Activated CD4-positive, alpha-beta T cell treated with anti-CD3 and anti-CD28 coated beads for 1 hour (primary cell): ENCODE data around the gene LRP8.

ENCODE experiments used
- DNase-seq: peaks from one replicate; pipeline ENCODE4 v3.0.0-alpha.2; 2020

LRP8 gene

DNA sequence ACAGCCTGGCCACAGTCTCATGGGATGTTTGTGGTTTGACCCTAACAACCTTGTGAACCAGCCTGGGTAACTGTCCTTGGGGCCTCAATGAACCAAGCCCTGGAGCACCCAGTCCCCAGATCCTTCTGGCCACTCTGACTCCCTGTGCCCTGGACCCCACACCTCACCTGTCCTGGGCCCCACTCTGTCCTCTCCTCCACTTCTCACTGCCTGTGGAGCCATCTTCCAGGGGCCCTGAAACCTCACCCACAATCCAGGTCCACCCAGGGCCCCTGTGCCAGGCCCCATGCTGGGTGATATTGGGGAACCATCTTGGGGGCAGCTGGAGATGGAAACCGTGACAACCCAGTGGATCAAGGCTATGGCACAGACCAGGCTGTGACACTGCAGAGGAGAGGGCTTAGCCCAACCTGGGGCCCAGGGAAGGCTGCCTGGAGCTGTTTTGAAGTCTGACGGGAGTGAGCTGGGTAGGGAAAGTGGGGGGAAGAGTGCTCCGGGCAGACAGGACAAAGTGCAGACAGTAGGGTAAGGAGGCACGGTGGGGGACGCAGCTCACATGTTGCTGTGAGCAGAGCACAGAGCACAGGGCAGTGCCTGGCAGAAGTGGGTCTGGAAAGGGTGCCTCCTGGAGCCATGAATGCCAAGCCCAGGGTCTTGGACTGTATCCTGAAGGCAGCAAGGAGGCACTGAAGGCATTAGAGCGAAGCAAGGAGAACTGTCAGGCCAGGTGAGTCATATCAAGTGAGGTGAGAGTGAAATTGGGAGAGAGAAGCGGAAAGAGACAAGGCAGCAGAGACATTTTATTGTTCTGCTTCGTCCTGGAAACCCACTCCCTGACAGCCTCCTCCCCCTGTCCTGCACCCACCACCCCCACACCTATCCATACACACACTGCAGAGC is 12.1 kb upstream of the LRP8 start:
- no peak for DNase-seq

DNA sequence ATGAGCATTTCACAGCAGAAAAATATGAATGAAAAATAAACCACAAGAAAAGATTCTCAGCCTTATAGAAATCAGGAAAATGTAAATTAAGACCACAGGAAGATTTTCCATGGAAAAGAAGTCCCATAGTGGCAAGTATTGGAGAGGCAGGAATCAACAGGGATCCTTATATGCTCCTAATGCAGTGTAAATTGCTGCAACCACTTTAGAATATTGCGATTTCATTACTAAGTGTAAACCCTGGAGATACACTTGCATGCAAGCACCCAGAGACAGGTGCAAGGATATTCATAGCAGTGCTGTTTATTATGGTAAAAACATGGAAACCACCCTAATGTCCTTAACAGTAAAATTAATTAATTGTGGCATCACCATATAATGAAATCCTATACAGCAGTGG is 10.6 kb upstream of the LRP8 start:
- no peak for DNase-seq

DNA sequence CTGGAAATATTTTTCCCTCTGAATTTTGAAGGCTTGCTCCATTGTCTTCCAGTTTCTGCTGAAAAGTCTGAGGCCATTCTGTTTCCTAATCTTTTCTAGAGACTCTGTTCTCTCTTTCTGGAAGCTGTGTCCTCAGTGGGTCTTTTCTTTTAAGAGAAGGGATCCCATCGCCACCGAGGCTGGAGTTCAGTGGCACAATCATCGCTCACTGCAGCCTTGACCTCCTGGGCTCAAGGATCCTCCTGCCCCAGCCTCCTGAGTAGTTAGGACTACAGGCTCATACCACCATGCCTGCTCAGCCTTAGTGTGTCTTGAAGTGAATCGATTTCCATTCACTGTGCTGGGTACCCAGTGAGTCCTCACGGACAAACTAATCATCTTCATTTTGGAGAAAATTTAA is 9.6 kb upstream of the LRP8 start:
- DNase-seq, result no peak

DNA sequence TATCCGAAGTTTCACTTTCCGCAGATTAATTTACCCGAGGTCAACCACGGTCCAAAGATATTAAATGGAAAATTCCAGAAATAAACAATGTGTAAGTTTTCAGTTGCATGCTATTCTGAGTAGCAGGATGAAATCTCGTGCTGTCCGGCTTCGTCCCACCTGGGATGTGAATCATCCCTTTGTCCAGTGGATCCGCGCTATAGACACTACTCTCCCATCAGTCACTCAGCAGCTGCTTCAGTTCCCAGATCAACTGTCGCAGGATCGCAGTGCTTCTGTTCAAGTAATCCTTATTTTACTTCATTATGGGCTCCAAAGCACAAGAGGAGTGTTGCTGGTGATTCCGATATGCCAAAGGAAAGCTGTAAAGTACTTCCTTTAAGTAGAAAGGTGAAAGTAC is 8.3 kb upstream of the LRP8 start:
- no peak for DNase-seq

DNA sequence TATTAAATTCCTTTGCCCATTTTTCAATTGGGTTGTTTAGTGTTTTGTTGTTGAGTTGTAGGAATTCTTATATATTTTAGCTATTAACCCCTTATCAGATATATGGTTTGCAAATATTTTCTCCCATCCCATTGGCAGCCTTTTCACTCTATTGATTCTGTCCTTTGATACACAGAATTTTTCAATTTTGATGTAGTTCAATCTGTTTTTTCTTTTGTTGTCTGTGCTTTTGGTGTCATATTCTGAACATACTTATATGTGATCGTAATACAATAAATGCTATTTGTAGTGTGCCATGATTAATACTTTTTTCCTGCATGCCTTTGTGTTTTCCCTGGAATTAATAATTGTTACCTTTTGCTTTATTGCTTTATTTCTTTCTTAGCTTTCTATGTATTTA is 7.8 kb upstream of the LRP8 start:
- no peak for DNase-seq

DNA sequence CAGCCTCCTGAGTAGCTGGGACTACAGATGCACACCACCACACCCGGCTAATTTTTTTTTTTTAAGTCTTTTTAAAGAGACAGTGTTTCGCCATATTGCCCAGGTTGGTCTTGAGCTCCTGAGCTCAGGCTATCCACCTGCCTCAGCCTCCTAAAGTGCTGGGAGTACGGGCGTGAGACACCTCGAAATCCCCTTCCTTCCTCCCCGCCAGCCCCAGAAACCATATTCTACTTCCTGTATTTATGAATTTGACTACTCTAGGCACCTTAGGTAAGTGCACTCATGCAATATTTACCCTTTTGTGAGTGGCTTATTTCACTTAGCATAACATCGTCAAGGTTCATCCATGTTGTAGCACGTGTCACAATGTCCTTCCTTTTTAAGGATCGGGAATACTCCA is 6.9 kb upstream of the LRP8 start:
- DNase-seq, result no peak

DNA sequence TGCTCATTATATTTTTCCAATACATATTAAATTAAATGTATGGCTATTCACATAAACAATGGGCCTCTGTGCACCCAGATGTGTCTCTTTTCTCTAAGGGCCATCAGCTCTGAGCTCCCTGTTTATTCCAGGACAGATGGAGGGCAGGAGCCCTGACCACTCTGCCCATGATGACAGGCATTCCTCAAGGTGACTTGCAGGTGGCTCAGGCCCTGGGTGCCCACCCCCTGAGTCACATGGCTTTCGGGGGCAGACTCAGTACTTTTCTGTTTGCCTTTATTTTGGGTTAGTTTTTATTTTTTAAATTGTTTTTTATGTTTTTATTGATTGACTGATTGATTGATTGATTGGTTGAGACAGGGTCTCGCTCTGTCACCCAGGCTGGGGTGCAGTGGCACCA is 6.4 kb upstream of the LRP8 start:
- DNase-seq, result no peak

DNA sequence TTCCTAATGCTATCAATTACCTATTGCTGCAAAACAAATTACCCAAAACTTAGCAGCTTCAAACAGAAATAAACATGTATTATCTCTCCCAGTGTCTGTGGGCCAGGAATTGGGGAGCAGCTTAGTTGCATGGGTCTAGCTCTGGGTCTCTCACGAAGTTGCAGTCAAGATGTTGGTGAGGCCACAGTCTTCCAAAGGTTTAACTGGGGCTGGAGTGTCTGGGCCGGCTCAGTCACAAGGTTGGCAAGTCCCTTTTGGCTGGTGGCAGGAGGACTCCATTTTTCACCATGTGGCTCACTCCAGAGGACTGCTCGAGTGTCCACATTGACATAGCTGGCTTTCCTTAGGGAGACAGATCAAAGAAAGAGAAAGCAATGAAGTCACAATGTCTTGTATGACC is 5.0 kb upstream of the LRP8 start:
- no peak for DNase-seq

DNA sequence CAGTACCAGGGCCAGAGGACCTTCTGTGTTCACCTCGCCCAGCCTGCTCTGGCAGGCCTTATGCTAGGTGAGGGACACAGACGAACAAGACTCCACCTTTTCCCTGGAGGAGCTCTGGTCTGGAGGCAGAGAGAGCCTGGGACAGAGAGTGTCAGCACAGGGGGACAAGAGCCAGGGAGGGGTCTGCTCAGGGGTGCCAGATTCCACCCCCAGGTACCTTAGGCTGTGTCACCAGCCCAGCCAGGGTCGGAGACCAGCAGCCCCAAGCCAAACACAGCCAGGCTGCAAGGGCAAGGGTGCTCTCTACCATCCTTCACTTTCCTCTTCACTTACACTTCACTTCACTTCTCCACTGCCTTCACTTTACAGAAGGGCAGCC is 4.3 kb upstream of the LRP8 start:
- no peak for DNase-seq

DNA sequence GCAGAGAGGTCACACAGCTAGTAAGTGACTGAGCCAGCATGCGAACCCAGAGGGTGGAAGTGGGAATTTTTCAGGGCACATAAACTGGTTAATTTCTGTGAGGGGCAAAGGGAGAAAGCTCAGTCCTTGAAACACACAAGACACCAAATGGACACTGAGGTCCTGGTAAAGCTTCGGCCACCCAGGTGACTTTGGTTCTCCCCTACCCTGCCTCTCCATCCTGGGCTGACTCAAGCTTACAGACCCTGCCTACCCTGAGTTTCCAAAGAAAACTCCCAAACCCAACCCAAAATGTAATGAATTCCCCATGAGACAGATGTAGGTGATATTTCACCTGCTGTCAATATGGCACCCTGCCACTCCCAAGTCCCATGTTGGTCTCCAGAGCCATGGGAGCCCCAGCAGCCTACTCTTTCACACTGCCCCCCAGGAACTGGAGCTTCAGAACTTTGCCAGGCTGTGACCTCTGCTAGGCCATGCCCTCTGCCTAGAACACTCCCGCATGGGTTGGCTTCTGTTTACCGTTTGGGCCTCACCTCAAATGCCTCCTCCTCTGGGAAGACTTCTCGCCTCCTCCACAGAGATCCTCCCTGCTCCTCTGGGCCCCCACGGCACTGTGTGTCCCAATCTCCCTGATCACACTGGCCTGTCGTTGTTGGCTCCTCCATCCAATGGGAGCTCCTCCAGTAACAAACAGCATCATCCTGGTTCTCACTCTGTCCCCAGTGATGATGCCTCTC is 3.7 kb upstream of the LRP8 start:
- no peak for DNase-seq

DNA sequence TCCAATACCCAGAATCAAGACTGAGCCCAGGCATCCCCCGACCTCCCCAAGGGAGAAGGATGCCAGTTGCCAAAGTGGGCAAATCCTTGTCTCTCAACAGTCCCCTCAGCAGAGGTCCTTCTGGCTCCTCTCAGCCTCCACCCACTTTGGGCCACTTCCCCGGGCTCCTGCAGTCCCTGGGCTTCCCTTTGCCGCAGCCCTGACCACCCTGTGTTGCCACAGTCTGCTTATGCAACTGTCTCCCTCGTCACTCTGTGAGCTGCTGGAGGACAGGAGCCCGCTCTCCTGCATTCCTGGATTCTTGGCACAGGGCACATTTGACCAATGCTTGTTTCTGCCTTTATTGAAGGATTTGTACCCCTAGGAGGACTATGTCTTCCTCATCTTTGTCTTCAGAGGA is 2.9 kb upstream of the LRP8 start:
- no peak for DNase-seq

DNA sequence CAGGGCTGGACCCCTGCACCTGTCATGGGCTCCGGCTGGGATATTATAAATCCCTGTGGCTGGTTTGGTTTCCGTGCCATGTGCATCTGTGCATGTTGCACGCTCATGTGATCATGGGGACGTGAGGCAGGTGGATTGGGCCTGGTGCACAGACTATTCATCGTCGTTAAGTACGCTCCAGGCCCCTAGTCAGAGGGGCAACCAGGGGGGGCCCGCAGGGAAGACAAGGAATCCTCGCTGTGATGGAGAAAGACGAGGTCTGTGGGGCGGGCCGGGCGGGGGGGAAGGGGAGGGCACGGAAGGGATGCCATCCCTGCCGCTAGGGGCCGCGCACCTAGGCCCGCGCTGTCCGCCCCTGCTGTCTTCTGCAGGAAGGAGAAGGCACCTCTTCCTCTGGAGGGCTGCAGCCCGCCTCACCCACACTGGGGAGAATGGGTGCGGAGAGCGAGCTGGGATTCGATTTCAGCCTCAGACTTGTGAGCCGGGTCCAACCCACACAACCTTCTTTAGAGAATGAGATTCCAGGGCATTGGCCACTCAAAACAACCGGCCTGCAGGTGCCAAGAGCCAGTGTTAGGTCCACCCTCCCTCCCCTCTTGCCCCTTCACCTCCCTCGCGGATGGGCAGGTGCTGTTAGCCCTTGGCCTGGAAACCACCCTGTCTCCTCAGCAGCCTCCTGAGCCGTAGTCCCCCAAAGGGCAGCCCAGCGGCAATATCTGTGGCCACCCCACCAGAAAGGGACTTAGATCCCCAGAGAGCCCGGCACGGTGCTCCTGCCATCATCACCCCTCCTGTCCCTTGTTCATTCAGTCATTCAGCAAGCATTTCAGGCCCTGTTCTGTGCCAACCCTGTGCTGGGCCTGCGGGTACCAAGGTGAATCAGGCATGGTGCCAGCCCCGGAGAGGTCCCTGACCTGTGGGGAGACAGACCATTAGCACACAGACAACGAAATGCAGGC is 950 bp upstream of the LRP8 start:
- DNase-seq, result no peak

DNA sequence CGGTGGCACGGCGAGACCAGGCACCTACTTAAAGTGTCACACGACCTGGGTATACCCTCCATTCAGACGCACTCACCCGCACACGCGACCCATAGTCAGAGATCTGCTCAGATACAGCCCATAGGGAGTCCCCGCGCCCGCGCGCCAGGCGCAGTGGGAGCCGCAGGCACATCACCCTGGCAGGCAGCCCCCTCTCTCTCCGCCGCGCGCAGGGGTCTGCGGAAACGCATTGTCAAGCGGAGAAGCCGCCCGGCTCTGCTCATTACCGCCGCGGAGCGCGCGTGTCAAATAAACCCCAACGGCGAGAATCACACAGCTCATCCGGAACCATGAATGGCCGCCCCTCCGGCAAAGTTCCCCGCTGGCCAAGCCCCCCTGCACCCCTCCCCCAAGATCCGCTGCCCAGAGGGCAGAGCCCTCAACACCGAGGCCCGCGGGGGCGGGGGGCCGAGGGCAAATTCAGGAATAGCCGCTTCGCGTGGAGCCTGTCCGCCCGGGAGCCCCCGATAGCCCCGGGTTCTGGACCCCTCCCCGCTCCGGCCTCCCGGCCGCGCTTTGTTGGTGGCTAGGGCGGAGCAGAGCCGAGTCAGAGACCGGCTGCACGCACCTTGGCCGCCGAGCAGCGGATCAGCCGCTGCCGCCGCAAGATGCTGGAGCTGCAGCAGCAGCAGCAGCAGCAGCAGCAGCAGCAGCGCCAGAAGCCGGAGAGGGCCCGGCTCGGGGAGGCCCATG is 522 bp downstream of the LRP8 start:
- peak; percentile 24 for DNase-seq

DNA sequence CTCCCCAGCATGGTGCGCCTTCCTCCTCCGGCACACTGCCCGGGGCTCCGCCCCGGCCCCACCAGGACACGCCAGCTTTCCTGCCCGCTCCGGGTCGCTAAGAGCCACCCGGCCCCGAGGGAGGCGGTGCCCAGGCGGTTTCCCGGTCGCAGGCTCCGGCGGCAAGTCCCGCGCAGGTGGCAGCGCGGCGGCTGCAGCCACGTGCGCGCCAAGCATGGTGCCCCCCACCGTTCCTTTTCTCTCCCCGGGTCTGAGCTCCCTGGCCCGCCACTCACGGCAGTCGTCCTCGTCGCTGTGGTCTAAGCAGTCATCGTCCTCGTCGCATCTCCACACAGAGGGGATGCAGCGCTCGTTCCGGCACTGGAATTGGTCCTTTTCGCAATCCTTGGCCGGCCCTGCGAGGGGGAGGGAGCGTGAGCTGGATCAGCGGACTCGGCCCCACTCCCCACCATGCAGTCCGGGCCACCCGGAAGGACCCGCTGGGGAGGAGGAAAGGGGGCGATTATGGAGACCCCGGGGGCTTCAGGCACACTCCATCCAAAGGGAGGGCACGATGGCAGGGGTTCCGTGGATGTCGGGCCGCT is 1.2 kb downstream of the LRP8 start:
- DNase-seq, result peak; percentile 10

DNA sequence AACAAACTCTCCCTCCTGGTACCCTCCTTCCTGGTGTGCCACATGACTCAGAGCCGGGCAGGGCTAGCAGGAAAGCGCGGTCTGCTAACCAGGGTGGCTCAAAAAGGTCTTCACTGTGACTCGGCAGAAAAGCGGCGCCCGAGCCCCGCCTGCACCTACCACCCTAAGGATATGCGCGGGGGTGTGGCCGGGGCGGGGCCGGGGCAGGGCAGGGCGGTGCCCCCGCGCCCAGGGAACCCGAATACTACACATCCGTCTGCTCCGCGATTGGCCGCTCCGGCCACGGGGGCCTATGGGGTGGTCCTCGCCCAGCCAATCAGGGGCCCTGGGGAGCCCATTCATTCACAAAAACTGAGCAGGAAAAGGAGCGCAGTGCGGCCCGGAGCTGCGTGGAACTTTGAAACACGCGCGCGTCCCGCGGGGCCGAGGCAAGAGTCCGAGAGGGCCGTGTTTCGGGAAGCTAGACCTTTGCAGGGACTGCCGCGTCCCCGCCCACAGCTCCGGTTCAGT is 1.7 kb downstream of the LRP8 start:
- peak; percentile 77 for DNase-seq

DNA sequence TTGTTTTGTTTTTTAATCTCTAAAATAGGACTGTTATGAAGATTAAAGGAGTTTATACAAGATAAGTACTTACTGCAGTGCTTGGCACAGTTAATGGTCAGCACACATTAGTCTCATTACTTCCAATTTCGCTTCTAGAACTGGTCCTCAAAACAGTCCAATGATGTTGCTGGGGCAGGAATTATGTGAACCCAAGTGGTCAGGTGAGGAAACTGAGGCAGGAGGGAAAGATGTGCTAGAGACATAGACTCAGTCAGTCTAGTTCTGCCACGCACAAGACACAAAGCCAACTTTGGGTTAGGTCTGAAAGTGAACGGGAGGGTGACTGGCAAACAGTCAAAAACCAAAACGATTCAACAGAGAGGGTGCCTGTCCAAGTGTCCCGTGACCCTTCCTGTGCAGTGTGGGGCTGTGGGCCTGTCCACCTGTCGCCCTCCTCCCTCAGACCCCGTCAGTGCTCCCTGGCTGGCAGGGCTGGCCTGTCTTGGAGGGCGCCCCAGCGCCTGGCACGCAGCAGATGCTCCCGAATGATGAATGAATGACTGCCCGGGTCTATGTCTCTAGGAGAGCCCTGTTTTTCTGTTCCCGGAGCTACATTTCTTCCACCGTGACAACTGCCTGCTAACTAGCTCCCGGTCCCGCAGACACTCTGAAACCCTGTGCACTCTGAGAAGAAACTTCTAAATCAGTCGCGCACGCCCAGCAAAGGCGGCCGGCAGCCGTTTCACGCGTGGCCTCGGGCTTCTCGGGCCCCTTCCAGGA is 2.4 kb downstream of the LRP8 start:
- DNase-seq, result no peak

DNA sequence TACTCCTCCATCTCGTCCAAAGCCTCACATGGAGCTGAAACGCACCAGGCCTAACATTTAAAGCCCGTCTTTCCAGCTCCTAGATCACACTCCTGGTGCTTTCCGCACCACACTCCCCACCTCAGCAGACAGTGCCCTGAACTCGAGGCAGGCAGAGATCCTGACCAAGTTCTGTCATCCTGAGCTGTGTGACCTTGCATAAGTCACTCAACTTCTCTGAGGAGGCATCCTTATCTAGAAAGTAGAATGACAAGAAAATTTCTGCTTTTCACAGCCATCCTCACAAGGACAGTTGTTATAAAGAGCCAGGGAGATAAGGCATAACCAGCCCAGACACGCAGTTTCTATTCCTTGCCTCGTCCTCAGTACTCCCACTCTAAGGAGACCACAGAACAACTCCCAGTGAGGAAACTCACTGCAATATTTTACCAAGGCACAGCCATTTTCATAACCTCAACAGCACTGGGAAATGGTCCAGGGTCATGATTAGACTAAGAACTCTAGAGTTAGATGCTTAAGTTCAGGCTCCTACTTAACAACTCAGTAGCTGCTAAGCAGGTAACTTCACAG is 3.1 kb downstream of the LRP8 start:
- DNase-seq, result no peak

DNA sequence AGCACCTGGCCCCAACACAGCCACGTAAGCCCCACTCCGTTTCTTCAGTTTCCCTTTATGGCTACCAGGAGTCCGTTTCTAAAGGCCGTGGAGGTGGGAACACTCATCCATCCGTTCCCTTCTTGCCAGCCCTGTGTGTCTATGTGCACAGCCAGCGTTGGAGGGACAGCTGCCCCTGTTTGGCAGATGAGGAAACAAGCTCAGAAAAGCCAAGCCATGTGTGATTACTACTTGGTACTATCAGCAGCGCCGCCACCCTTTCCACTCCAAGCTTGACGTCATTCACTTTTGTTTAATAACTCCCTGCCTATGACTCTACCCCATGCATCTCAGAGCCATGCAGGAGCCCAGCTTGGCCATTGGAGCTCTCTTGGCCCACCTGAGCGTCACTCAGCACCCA is 3.5 kb downstream of the LRP8 start:
- DNase-seq, result no peak

DNA sequence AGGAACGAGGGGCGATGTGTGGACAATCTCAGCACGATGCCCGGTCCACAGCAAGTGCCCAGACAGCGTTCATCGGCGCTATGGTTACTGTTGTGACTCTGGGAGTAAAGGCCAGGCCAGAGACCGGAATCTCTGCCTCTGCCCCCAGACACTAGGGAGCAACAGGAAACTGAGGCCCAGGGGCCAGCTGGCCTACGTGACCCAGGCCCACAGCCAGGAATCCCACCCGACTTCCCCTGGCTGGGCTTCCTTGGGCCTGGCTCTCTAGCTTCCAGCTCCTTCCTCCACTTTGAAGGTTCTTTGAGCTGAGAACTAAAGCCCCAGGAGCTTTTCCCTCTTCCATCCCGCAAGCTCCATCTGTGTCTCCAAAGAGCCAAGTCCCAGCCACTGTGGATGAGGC is 4.6 kb downstream of the LRP8 start:
- no peak for DNase-seq

DNA sequence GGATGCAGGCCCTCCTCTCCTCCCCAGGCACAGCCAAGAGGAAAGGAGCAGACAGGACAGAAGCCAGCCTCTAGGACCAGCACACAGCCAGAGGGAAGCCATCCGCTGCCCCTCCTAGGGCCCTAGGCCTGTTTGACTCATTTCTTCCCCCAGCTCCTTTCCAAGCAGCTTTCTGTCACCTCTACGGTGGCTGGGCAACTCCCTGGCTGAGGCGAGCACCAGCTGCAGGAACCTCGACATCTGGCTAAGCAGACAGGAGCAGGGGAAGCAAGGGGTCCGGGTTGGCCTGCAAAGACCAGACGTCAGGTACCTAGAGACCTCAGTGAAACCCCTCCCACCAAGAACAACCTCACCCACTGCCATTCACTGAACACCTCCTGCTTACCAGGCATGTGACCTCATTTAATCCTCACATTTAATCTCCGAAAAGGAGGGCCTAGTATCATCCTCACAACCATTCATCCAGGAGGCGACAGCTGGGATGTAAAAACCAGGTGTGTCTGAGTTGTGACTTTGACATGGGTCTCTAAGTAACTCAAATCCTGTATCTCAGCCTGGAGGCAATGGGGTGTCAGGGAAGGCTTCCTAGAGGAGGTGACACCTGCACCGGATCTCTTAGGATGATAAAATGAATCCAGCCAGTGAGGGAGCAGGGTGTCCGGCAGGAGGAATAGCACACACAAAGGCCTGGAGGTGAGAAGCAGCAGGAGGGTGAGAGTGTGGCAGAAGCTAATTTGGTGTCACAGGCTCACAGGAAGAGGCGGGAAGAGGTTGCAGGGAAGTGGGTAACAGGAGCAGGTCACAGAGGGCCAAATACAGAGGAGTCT is 5.9 kb downstream of the LRP8 start:
- DNase-seq, result no peak
